ENCODE data around the gene CDC42EP4.

DNA sequence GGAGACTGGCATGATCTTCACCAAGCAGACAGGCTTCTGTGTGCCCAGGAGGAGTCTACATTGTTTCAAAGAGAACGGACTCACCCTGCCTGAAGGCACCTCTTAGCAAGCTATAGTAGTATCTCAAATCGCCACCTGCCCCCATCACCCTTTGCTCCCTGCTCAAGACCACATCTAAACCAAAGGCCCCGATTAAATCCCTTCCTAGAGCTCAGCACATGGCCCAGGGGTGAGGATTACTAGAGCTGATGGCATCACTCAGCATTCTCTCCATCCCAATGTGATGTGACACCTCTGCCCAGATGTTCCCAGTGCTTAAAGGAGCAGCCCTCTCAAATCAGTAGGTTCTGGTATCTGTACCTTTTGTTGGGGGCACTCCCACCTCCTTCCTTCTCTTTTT lies 8.0 kb upstream of the CDC42EP4 start:
- TF ChIP-seq, protein P1, sequence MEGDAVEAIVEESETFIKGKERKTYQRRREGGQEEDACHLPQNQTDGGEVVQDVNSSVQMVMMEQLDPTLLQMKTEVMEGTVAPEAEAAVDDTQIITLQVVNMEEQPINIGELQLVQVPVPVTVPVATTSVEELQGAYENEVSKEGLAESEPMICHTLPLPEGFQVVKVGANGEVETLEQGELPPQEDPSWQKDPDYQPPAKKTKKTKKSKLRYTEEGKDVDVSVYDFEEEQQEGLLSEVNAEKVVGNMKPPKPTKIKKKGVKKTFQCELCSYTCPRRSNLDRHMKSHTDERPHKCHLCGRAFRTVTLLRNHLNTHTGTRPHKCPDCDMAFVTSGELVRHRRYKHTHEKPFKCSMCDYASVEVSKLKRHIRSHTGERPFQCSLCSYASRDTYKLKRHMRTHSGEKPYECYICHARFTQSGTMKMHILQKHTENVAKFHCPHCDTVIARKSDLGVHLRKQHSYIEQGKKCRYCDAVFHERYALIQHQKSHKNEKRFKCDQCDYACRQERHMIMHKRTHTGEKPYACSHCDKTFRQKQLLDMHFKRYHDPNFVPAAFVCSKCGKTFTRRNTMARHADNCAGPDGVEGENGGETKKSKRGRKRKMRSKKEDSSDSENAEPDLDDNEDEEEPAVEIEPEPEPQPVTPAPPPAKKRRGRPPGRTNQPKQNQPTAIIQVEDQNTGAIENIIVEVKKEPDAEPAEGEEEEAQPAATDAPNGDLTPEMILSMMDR (conservative IDR thresholded peaks at IDR 0.05; ENCODE audit: low read depth in 2 of 2), result no peak
- TF ChIP-seq CREB1 (CRISPR knock-in tag; IDR thresholded peaks at IDR 0.05; ENCODE audit: low read depth), result no peak
- no peak for TF ChIP-seq EZH2 (IDR thresholded peaks at IDR 0.05; ENCODE audit: low read depth, unreplicated experiment)
- no peak for TF ChIP-seq POLR2AphosphoS5 (IDR thresholded peaks at IDR 0.05; ENCODE audit: low read depth)
- TF ChIP-seq EZH2phosphoT487 (IDR thresholded peaks at IDR 0.05; ENCODE audit: unreplicated experiment), result no peak
